HG03342 (cell line): ENCODE measurements around the gene GRAMD1A.
"Not testable (repeated sequence)": the region's sequence is repeated elsewhere in the genome, so short reads cannot be mapped to it uniquely, and the experiment has no call there.

Experiments
- ATAC-seq: cut with Tn5 transposase; IDR thresholded peaks from one replicate; pipeline ENCODE4 v1.9.1; 2021; ENCODE audit warnings: mild to moderate bottlenecking, moderate library complexity; ENCODE audit not compliant: unreplicated experiment

The GRAMD1A gene

GRCh38 chr19:34976611-34977010 lies 23.5 kb upstream of the GRAMD1A start:
- ATAC-seq = no peak

- ATAC-seq = no peak
Observed at GRCh38 chr19:34979819-34980640, 20.1 kb upstream of the GRAMD1A start.

- no peak for ATAC-seq
Observed at GRCh38 chr19:34982275-34982674, 17.8 kb upstream of the GRAMD1A start.

GRCh38 chr19:34983786-34984185 lies 16.3 kb upstream of the GRAMD1A start:
- ATAC-seq = no peak

GRCh38 chr19:34984287-34984686 lies 15.8 kb upstream of the GRAMD1A start:
- no peak for ATAC-seq

- ATAC-seq = no peak
Observed at GRCh38 chr19:34985249-34986022, 14.7 kb upstream of the GRAMD1A start.

- no peak for ATAC-seq
Observed at GRCh38 chr19:34988119-34988518, 12.0 kb upstream of the GRAMD1A start.

GRCh38 chr19:34989298-34989697 lies 10.8 kb upstream of the GRAMD1A start:
- ATAC-seq = no peak

GRCh38 chr19:34990578-34991192 lies 9.4 kb upstream of the GRAMD1A start:
- no peak for ATAC-seq

- no peak for ATAC-seq
Observed at GRCh38 chr19:34991542-34992333, 8.4 kb upstream of the GRAMD1A start.

- ATAC-seq = not testable (repeated sequence)
Observed at GRCh38 chr19:34992582-34992981, 7.5 kb upstream of the GRAMD1A start.

- ATAC-seq = no peak
Observed at GRCh38 chr19:34994286-34994642, 5.9 kb upstream of the GRAMD1A start.

GRCh38 chr19:34994643-34995541 lies 5.2 kb upstream of the GRAMD1A start:
- no peak for ATAC-seq

GRCh38 chr19:34995551-34995950 lies 4.6 kb upstream of the GRAMD1A start:
- no peak for ATAC-seq

GRCh38 chr19:34997071-34997617 lies 3.0 kb upstream of the GRAMD1A start:
- ATAC-seq = no peak

- not testable (repeated sequence) for ATAC-seq
Observed at GRCh38 chr19:34998224-34998623, 1.9 kb upstream of the GRAMD1A start.

- no peak for ATAC-seq
Observed at GRCh38 chr19:34998777-34999497, 1.2 kb upstream of the GRAMD1A start.

GRCh38 chr19:35000338-35000646 lies 169 bp downstream of the GRAMD1A start:
- ATAC-seq = no peak
